HCT116 (cell line): ENCODE results near the gene ABCC9.

ENCODE experiments used
- ELF1 ChIP-seq: IDR thresholded peaks from 2 replicates; pipeline ENCODE4 v1.6.1; 2012; ENCODE audit warnings: low read depth, borderline replicate concordance
- EZH2 ChIP-seq: fragments of 200-600 bp; sonication (generic); IDR thresholded peaks from 2 replicates; pipeline ENCODE4 v1.6.1; 2017; ENCODE audit warnings: antibody characterized with exemption, mixed run types
- EZH2phosphoT487 ChIP-seq: fragments of 200-600 bp; IDR thresholded peaks from 2 replicates; pipeline ENCODE4 v1.6.1; 2018; ENCODE audit warnings: antibody characterized with exemption, borderline replicate concordance
- POLR2A ChIP-seq: IDR thresholded peaks from 2 replicates; pipeline ENCODE4 v1.7.0; 2011; ENCODE audit warnings: borderline replicate concordance; ENCODE audit not compliant: insufficient read depth, insufficient read length; ENCODE audit errors: extremely low read depth
- POLR2AphosphoS5 ChIP-seq: IDR thresholded peaks from 2 replicates; pipeline ENCODE4 v1.6.1; 2011; ENCODE audit warnings: mild to moderate bottlenecking, low read depth, low read length, moderate library complexity
- RAD21 ChIP-seq: IDR thresholded peaks from 2 replicates; pipeline ENCODE4 v1.6.1; 2012; ENCODE audit warnings: low read depth, mild to moderate bottlenecking
- SIN3A ChIP-seq: IDR thresholded peaks from 2 replicates; pipeline ENCODE4 v1.6.1; 2012; ENCODE audit warnings: low read depth
- SP1 ChIP-seq: IDR thresholded peaks from 2 replicates; pipeline ENCODE4 v1.6.1; 2012; ENCODE audit warnings: low read depth
- TCF7L2 ChIP-seq: IDR thresholded peaks from 2 replicates; pipeline ENCODE4 v1.7.0; 2011; ENCODE audit warnings: borderline replicate concordance, inconsistent platforms; ENCODE audit not compliant: insufficient read depth, insufficient read length; ENCODE audit errors: extremely low read depth
- ZNF274 ChIP-seq: fragments of 200-500 bp; sonication (Bioruptor generic); IDR thresholded peaks from 2 replicates; pipeline ENCODE4 v1.6.1; 2014; ENCODE audit warnings: mild to moderate bottlenecking, low read depth, low read length, inconsistent platforms
- TF ChIP-seq, protein P1 (sequence below), 3 experiments: fragments of 200-600 bp in 1 of 3; sonication (generic) in 1 of 3; IDR thresholded peaks in 2 of 3; conservative IDR thresholded peaks in 1 of 3; 2 replicates each; pipeline ENCODE4 v1.5.1; 2012 to 2017; ENCODE audit warnings: low read depth in 2 of 3, low read length in 2 of 3, antibody characterized with exemption in 1 of 3, borderline replicate concordance in 1 of 3, control low read depth in 1 of 3, mild to moderate bottlenecking in 1 of 3, mixed read lengths in 1 of 3, mixed run types in 1 of 3, moderate library complexity in 1 of 3; ENCODE audit not compliant: insufficient read depth in 1 of 3
- TF ChIP-seq, protein P2 (sequence below): IDR thresholded peaks from 2 replicates; pipeline ENCODE4 v1.6.1; 2012
- TF ChIP-seq, protein P3 (sequence below): IDR thresholded peaks from 2 replicates; pipeline ENCODE4 v1.6.1; 2012; ENCODE audit warnings: low read depth

DNA sequence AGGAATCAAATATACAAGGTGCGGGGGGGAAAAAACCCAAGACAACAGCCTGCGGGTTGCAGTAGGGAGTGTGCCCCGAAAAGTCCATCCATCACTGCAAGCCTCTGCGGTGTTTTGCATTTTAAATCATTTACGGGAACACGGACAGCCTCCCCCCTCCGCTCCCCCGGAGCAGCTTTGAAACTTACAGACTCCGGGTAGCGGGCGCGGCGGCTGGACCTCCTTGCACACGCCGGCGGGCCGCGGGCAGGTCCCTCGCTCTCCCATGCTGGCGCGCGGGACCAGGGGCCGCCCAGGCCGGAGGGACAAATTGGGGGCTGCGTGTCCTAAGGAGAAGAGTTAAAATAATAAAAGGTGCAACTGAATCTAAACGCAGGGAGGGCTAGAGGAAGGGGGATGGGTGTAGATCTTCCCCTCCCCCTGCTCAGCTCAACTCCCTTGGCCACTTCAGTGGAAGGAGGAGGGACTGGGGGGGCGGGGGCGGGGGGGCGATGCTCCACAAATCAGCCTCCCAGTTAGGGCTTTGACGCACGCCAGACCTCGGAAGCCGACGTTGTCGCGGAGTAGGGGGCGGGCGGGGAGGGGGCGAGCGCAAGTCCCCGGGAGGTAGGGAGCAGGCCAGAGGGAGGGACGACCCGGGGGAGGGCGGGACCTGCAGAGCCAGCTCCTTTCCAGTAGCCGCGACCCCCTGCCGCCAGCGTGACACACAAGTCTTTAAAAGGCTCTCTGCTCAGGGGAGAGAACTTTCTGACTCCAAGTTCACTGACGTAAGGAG, 166.7 kb downstream of the ABCC9 start, which contains the start of gene KCNJ8:
- TF ChIP-seq, protein P1, sequence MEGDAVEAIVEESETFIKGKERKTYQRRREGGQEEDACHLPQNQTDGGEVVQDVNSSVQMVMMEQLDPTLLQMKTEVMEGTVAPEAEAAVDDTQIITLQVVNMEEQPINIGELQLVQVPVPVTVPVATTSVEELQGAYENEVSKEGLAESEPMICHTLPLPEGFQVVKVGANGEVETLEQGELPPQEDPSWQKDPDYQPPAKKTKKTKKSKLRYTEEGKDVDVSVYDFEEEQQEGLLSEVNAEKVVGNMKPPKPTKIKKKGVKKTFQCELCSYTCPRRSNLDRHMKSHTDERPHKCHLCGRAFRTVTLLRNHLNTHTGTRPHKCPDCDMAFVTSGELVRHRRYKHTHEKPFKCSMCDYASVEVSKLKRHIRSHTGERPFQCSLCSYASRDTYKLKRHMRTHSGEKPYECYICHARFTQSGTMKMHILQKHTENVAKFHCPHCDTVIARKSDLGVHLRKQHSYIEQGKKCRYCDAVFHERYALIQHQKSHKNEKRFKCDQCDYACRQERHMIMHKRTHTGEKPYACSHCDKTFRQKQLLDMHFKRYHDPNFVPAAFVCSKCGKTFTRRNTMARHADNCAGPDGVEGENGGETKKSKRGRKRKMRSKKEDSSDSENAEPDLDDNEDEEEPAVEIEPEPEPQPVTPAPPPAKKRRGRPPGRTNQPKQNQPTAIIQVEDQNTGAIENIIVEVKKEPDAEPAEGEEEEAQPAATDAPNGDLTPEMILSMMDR (IDR thresholded peaks at IDR 0.05 in 2 of 3, conservative IDR thresholded peaks at IDR 0.05 in 1 of 3; ENCODE audit: borderline replicate concordance in 1 of 3, insufficient read depth in 1 of 3, low read depth in 2 of 3, low read length in 2 of 3), result no peak
- TF ChIP-seq SIN3A (no peak), RAD21 (no peak), SP1 (no peak), POLR2AphosphoS5 (no peak), EZH2 (no peak), TCF7L2 (no peak), ZNF274 (no peak), EZH2phosphoT487 (no peak), POLR2A (no peak), ELF1 (no peak)
- TF ChIP-seq, protein P2, sequence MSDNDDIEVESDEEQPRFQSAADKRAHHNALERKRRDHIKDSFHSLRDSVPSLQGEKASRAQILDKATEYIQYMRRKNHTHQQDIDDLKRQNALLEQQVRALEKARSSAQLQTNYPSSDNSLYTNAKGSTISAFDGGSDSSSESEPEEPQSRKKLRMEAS, result no peak
- TF ChIP-seq, protein P3, sequence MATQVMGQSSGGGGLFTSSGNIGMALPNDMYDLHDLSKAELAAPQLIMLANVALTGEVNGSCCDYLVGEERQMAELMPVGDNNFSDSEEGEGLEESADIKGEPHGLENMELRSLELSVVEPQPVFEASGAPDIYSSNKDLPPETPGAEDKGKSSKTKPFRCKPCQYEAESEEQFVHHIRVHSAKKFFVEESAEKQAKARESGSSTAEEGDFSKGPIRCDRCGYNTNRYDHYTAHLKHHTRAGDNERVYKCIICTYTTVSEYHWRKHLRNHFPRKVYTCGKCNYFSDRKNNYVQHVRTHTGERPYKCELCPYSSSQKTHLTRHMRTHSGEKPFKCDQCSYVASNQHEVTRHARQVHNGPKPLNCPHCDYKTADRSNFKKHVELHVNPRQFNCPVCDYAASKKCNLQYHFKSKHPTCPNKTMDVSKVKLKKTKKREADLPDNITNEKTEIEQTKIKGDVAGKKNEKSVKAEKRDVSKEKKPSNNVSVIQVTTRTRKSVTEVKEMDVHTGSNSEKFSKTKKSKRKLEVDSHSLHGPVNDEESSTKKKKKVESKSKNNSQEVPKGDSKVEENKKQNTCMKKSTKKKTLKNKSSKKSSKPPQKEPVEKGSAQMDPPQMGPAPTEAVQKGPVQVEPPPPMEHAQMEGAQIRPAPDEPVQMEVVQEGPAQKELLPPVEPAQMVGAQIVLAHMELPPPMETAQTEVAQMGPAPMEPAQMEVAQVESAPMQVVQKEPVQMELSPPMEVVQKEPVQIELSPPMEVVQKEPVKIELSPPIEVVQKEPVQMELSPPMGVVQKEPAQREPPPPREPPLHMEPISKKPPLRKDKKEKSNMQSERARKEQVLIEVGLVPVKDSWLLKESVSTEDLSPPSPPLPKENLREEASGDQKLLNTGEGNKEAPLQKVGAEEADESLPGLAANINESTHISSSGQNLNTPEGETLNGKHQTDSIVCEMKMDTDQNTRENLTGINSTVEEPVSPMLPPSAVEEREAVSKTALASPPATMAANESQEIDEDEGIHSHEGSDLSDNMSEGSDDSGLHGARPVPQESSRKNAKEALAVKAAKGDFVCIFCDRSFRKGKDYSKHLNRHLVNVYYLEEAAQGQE, result no peak
